GM23248 (cell line): ENCODE measurements around the gene PYY.

Source experiments
- EZH2 ChIP-seq: fragments of 200-600 bp; sonication (generic); IDR thresholded peaks from 2 replicates; pipeline ENCODE4 v1.6.1; 2018; ENCODE audit warnings: antibody characterized with exemption, mild to moderate bottlenecking; ENCODE audit not compliant: insufficient read depth, poor library complexity, severe bottlenecking
- EZH2phosphoT487 ChIP-seq: fragments of 200-600 bp; sonication (generic); IDR thresholded peaks from 2 replicates; pipeline ENCODE4 v1.6.1; 2018; ENCODE audit warnings: antibody characterized with exemption, moderate library complexity, mild to moderate bottlenecking, low read depth; ENCODE audit not compliant: insufficient read depth

DNA sequence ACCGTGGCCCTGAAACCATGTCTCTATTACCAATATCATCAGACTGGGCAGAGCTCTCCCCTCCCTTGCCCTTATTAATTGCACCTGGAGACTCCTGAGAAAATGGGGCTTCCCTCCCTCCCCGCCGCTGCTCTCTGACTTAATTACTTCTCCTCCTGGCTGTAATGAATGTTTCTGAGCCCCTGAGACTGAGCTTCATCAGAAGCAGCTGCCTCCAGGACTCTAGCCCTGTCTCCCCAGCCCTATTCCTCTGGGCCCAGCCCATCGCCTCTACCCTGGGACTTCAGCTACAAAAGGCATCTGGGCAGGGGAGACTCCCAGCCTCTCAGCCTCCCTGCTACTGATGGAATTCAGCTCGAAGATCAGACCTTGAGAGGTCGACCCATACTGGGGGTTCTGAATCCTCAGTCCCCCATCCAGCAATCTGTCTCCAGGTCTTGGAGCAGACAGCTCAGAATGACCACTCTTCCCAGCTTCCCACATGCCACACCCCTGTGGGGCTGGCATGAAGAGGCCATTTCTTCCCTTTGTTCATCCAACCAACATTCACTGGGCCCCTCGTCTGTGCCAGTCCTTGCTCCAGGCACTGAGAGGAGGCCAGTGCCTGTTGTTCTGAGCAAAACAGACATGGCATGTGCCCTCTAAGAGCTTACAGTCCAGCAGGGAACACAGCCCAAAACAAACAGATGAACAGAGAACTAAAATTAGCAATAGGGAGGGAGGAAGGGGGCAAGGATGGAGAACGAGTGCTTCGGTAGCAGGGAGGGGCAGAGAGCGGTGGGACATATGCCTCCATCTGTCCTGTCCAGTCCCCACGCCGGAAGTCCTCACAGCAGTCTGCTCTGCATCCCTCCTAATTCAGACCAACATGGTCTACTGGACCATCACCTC lies 33.6 kb upstream of the PYY start:
- TF ChIP-seq EZH2phosphoT487 (no peak), EZH2 (no peak)
